Ishikawa (cell line): ENCODE results near the gene XAGE2.

Experiments
- CREB1 ChIP-seq: IDR thresholded peaks from 2 replicates; pipeline ENCODE4 v1.6.1; 2012; ENCODE audit warnings: low read depth
- EGR1 ChIP-seq: IDR thresholded peaks from 2 replicates; pipeline ENCODE4 v1.6.1; 2012
- EP300 ChIP-seq: IDR thresholded peaks from 2 replicates; pipeline ENCODE4 v1.6.1; 2012; ENCODE audit warnings: borderline replicate concordance
- MAX ChIP-seq: IDR thresholded peaks from 2 replicates; pipeline ENCODE4 v1.6.1; 2012
- NFIC ChIP-seq: IDR thresholded peaks from 2 replicates; pipeline ENCODE4 v1.6.1; 2012
- TAF1 ChIP-seq: IDR thresholded peaks from 2 replicates; pipeline ENCODE4 v1.6.1; 2012; ENCODE audit warnings: low read depth, mild to moderate bottlenecking
- TEAD4 ChIP-seq: IDR thresholded peaks from 2 replicates; pipeline ENCODE4 v1.6.1; 2012
- YY1 ChIP-seq: IDR thresholded peaks from 2 replicates; pipeline ENCODE4 v1.6.1; 2012; ENCODE audit warnings: low read depth
- ZBTB7A ChIP-seq: IDR thresholded peaks from 2 replicates; pipeline ENCODE4 v1.6.1; 2012; ENCODE audit warnings: low read depth
- TF ChIP-seq, protein P1 (sequence below): IDR thresholded peaks from 2 replicates; pipeline ENCODE4 v1.6.1; 2012; ENCODE audit warnings: low read depth, mild to moderate bottlenecking

GRCh38 chrX:52349681-52350080 is 19.1 kb upstream of the XAGE2 start:
- TF ChIP-seq YY1 (no peak), EP300 (no peak), NFIC (no peak), CREB1 (no peak), MAX (no peak), TAF1 (no peak), ZBTB7A (no peak), TEAD4 (no peak), EGR1 (no peak)
- TF ChIP-seq, protein P1, sequence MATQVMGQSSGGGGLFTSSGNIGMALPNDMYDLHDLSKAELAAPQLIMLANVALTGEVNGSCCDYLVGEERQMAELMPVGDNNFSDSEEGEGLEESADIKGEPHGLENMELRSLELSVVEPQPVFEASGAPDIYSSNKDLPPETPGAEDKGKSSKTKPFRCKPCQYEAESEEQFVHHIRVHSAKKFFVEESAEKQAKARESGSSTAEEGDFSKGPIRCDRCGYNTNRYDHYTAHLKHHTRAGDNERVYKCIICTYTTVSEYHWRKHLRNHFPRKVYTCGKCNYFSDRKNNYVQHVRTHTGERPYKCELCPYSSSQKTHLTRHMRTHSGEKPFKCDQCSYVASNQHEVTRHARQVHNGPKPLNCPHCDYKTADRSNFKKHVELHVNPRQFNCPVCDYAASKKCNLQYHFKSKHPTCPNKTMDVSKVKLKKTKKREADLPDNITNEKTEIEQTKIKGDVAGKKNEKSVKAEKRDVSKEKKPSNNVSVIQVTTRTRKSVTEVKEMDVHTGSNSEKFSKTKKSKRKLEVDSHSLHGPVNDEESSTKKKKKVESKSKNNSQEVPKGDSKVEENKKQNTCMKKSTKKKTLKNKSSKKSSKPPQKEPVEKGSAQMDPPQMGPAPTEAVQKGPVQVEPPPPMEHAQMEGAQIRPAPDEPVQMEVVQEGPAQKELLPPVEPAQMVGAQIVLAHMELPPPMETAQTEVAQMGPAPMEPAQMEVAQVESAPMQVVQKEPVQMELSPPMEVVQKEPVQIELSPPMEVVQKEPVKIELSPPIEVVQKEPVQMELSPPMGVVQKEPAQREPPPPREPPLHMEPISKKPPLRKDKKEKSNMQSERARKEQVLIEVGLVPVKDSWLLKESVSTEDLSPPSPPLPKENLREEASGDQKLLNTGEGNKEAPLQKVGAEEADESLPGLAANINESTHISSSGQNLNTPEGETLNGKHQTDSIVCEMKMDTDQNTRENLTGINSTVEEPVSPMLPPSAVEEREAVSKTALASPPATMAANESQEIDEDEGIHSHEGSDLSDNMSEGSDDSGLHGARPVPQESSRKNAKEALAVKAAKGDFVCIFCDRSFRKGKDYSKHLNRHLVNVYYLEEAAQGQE: no peak
